HepG2 (cell line): ENCODE data around the gene METTL21C.

ENCODE experiments used
- MXD4 ChIP-seq: IDR thresholded peaks from 2 replicates; pipeline ENCODE4 v1.6.1; 2016; ENCODE audit warnings: mild to moderate bottlenecking, missing biosample characterization, missing genetic modification reagents
- POLR2A ChIP-seq, 2 experiments: IDR thresholded peaks; 2 replicates each; pipeline ENCODE4 v1.6.1; 2011; ENCODE audit warnings: low read depth in 2 of 2, low read length in 2 of 2, mild to moderate bottlenecking in 1 of 2, moderate library complexity in 1 of 2; ENCODE audit not compliant: insufficient read depth in 1 of 2
- TAF1 ChIP-seq: sonication (generic); formaldehyde crosslinking; IDR thresholded peaks from 2 replicates; pipeline ENCODE4 v1.4.0; 2020; ENCODE audit warnings: missing genetic modification reagents
- THAP11 ChIP-seq: IDR thresholded peaks from 2 replicates; pipeline ENCODE4 v1.6.1; 2016; ENCODE audit warnings: missing biosample characterization, missing genetic modification reagents
- YY1 ChIP-seq: IDR thresholded peaks from 2 replicates; pipeline ENCODE4 v1.6.1; 2011; ENCODE audit warnings: low read length, low read depth, moderate library complexity, mild to moderate bottlenecking; ENCODE audit not compliant: insufficient read depth, insufficient replicate concordance
- TF ChIP-seq, protein P1 (sequence below): sonication (generic); formaldehyde crosslinking; IDR thresholded peaks from 2 replicates; pipeline ENCODE4 v1.5.0; 2020; ENCODE audit warnings: mild to moderate bottlenecking, missing genetic modification reagents, moderate library complexity
- TF ChIP-seq, protein P2 (sequence below): IDR thresholded peaks from 2 replicates; pipeline ENCODE4 v1.6.1; 2016; ENCODE audit warnings: mild to moderate bottlenecking

DNA sequence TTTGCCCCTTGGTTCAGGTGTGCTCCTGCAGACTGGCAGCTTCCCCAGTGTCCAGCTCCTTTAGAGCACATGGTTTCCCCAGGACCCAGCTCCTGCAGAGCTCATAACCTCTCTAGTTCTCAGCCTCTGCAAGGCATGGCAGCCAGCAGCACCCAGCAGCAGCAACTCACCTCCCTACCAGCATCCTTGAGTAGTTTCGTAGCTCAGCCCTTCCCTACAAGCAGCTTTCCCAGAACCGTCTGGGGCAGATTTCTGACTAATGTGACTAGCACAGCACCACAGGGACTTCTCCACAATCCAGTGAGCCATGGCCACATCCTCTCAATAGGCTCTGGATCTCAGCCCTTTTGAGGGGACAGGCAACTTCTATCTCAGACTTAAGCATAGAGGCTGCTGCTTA is 14.1 kb upstream of the METTL21C start:
- TF ChIP-seq MXD4 (CRISPR knock-in tag), result no peak
- no peak for TF ChIP-seq TAF1 (CRISPR knock-in tag)
- TF ChIP-seq, protein P1, sequence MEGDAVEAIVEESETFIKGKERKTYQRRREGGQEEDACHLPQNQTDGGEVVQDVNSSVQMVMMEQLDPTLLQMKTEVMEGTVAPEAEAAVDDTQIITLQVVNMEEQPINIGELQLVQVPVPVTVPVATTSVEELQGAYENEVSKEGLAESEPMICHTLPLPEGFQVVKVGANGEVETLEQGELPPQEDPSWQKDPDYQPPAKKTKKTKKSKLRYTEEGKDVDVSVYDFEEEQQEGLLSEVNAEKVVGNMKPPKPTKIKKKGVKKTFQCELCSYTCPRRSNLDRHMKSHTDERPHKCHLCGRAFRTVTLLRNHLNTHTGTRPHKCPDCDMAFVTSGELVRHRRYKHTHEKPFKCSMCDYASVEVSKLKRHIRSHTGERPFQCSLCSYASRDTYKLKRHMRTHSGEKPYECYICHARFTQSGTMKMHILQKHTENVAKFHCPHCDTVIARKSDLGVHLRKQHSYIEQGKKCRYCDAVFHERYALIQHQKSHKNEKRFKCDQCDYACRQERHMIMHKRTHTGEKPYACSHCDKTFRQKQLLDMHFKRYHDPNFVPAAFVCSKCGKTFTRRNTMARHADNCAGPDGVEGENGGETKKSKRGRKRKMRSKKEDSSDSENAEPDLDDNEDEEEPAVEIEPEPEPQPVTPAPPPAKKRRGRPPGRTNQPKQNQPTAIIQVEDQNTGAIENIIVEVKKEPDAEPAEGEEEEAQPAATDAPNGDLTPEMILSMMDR (CRISPR knock-in tag), result no peak
- TF ChIP-seq YY1, result no peak
- TF ChIP-seq POLR2A (IDR thresholded peaks at IDR 0.05; ENCODE audit: insufficient read depth in 1 of 2, low read depth in 2 of 2, low read length in 2 of 2), result no peak
- TF ChIP-seq THAP11 (CRISPR knock-in tag), result no peak
- TF ChIP-seq, protein P2, sequence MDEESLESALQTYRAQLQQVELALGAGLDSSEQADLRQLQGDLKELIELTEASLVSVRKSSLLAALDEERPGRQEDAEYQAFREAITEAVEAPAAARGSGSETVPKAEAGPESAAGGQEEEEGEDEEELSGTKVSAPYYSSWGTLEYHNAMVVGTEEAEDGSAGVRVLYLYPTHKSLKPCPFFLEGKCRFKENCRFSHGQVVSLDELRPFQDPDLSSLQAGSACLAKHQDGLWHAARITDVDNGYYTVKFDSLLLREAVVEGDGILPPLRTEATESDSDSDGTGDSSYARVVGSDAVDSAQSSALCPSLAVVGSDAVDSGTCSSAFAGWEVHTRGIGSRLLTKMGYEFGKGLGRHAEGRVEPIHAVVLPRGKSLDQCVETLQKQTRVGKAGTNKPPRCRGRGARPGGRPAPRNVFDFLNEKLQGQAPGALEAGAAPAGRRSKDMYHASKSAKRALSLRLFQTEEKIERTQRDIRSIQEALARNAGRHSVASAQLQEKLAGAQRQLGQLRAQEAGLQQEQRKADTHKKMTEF, result no peak
